Erythroblast (primary cell): ENCODE measurements around the gene SBK1.

Experiments
- GATA1 ChIP-seq: IDR thresholded peaks from 2 replicates; pipeline ENCODE4 v1.6.1; 2011; ENCODE audit warnings: low read depth, mild to moderate bottlenecking, control low read depth, low read length, moderate library complexity
- POLR2A ChIP-seq: IDR thresholded peaks from 2 replicates; pipeline ENCODE4 v1.6.1; 2011; ENCODE audit warnings: mild to moderate bottlenecking, low read length

DNA sequence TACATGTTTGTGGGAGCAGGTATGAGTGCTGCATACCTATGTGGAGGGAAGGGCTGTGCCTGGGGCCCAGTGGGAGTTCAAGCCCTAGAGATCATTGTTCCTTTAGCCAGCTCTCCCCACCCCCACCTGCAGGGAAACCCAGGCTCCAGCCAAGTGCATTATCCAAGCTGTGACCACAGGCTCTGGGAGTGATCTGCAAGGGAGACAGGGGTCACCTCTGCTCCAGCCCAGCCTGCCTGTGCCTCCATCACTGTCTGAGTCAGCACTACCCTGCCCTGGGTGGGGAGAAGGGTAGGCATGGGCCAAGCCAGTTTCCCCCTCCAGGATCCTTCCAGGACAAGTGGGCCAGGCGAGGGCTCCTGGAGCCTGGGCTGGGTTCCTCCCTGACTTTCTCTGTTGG is 32.1 kb upstream of the SBK1 start:
- TF ChIP-seq POLR2A (no peak), GATA1 (no peak)
